Stimulated activated effector memory CD8-positive, alpha-beta T cell treated with anti-CD3 and anti-CD28 coated beads, Interleukin-12 subunit alpha, Interleukin-12 subunit beta, amount 100 ng/mL, for 72 hours (primary cell): ENCODE measurements around the gene ZIC1.

Experiments
- ATAC-seq: fragments of 150-1000 bp; cut with Tn5 transposase; 2 replicates; pipeline ENCODE4 v1.10.0; 2021
- DNase-seq, 2 donors: peaks; one replicate each; pipeline ENCODE4 v3.0.0; 2021 to 2022; ENCODE audit warnings: low spot score in 2 of 2
- H3K27ac Mint-ChIP-seq: one replicate; pipeline ENCODE4 v1.8.0; 2022; ENCODE audit warnings: mild to moderate bottlenecking, mixed read lengths
- H3K36me3 Mint-ChIP-seq: one replicate; pipeline ENCODE4 v1.8.0; 2022; ENCODE audit warnings: mild to moderate bottlenecking, mixed read lengths
- H3K4me1 Mint-ChIP-seq: one replicate; pipeline ENCODE4 v1.8.0; 2022; ENCODE audit warnings: mixed read lengths
- H3K4me3 Mint-ChIP-seq: one replicate; pipeline ENCODE4 v1.8.0; 2022; ENCODE audit warnings: mild to moderate bottlenecking, mixed read lengths
- H3K9me3 Mint-ChIP-seq: one replicate; pipeline ENCODE4 v1.8.0; 2022; ENCODE audit warnings: mixed read lengths

Gene ZIC1

DNA sequence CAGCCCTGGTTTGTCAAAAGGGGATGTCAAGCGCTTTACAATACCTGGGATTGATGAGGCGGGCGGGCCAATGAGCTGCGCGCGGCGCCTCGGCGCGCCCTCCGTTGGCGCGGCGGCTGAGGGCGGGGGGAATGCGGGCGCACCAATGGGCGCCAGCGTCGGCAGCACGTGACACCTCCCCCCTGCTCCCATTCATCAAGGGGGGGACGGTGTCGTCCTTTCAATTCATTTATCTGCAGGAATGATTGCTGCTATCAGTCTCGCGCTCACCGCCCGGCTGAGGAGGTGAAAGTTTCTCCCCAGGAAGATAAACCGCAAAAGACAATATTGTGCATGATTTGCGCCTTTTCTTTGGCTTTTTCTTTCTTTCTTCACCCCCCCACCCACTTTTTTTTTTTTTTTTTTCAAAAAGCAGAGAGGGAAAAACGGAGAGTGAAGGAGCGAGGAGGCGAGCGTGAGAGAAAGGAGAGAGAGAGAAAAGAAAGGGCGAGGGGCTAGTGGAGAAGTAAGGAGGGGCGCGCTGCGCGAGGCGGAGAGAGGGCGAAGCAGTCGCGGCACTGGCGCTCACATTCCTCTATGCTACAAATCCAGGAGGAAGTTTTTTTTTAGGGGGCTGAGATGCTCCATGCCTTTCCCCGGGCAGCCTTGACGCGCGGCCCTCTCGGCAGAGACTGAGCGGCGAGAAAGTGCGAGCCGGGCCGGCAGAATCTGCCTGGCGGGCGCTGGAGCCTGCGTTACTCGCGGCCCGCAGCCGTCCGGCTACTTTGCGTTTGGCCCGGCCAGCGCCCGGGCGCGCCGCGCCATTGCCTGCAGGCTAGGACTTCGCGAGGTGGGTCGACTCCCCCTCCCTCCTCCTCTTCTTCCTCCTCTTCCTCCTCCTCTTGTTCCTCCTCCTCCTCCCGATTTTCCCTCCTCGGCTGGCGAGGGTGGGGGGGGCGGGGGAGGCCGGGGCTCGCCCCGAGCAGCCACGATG lies at the start of gene ZIC1:
Gene ZIC1 (plus strand): TSS at position 223 of the 973 bp plus-strand sequence. CDS start 748 bp downstream, at position 971.
- H3K4me1 Mint-ChIP-seq, result peaks cover 40% of the 10 kb centered on the region
- H3K4me3 Mint-ChIP-seq, result peak within 1 kb of the TSS; percentile 34

DNA sequence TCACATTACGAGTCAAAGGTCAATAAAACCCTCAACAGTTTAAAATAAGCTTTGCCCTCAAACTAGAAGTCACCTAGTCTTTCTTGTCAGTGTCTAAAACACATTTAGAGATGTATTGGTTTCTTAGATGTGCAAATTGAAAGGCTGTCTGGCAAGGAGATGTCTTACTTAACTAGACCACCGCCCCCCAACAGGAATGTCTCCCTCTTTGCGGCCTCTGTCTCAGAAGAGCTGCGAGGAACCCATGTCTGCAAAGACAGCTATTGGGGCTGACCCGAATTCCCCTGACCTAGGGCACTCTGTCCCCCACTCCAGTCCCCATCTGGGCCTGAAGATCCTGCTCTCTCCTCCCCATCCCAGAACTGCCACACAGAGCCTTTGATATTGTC lies 49.1 kb upstream of the ZIC1 start:
- no peaks in the 10 kb centered on the region for H3K36me3 Mint-ChIP-seq
- no peak overlapping the region for H3K4me3 Mint-ChIP-seq

More for the DNA sequence above, at the start of gene ZIC1:
- no peak for DNase-seq
- Mint-ChIP-seq H3K27ac (peak within 1 kb of the TSS; percentile 71), H3K9me3 (peaks cover 14% of the 10 kb centered on the region), H3K36me3 (peaks cover 30% of the 10 kb centered on the region)
- ATAC-seq, result no peak

DNA sequence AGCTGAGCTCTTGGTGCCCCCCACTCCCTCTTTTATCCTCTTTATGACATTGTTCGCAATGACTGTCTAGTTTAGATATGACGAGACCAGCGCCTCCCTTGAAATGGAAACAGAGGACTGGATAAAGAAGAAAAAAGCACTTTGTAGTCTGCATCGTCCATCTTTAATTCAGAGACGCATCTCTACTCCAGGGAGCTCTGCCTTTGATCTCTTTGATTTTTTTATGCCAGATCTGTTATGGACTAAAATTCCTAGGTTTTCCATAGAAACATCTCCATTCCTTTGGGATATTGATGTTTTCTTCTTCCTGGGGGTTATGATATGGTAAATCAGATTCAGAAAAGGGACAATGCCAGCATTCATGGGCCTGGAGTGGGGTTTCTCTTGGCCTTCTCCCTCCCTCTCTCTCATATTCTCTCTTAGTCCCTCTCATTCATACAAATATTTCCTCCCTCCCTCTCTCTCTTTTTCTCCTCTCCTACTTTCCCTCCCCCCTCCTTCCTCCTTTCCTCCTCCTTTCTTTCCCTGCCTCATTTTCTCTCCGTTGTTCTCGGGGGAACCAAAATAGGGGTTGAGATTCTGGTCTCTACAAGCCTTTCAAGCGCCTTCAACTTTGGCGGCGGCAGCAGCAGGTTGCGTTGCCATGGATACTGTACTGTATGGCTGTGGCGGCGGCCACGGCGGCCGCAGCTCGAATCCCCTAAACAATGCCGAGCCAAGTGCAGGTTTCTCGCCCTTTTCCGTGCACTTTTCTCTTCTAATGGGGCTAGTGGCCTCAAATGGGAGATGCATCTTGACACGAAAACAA lies 48.3 kb upstream of the ZIC1 start:
- no peak for DNase-seq
- Mint-ChIP-seq H3K4me3 (no peak overlapping the region), H3K4me1 (no peaks in the 10 kb centered on the region), H3K9me3 (peaks cover 11% of the 10 kb centered on the region), H3K27ac (no peak overlapping the region), H3K36me3 (no peaks in the 10 kb centered on the region)
- ATAC-seq, result no peak

More for the DNA sequence above, 49.1 kb upstream of the ZIC1 start:
- no peaks in the 10 kb centered on the region for H3K4me1 Mint-ChIP-seq
- DNase-seq, result no peak
- H3K9me3 Mint-ChIP-seq, result peaks cover 15% of the 10 kb centered on the region
- no peak for ATAC-seq
- no peak overlapping the region for H3K27ac Mint-ChIP-seq

DNA sequence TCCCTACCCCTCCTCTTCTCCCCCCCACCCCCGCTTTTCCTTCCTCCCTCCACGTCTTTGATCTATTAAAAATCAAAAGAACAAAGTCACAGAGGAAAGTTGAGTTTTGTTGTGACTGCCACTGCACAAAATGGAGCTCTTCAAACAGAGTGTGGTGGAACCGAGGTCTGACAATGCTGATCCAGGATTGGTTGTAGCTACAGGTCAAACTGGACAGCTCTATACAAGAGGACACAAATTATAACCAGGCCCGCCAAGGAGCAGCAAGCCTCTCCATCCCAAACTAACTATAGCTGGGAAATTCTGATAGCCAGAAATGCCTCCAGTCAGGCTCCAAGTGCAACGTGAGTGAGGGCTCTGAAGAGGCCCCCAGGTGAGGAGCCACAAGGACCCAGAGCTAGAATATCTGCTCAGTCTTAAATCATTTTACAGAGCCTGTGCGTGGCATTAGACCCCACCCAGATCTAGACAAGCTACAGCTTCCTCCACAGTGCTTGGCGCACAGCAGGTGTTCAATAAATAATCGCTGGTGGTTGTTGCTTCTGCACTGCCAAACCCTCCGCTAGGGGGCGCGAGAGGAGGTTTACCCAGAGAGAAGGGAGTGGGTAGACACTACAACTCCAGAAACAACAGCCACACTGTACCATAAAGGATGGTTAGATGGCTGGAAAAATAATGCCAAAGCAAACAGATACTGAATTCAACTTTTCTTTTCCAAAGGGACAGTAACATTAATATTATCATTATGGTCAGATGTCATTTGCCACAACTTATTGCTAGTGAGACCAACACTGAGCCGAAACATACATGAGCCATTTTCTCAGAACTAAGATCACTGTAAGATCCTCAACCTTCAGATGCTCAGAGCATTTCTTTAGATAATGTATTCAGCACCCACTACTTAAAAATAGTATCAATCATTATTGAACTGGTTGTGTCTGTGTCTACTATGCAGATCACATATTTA lies 47.4 kb upstream of the ZIC1 start:
- H3K36me3 Mint-ChIP-seq, result no peaks in the 10 kb centered on the region
- DNase-seq, result peak in 1 of 2 donors; percentile 60
- peaks cover 11% of the 10 kb centered on the region for H3K9me3 Mint-ChIP-seq

DNA sequence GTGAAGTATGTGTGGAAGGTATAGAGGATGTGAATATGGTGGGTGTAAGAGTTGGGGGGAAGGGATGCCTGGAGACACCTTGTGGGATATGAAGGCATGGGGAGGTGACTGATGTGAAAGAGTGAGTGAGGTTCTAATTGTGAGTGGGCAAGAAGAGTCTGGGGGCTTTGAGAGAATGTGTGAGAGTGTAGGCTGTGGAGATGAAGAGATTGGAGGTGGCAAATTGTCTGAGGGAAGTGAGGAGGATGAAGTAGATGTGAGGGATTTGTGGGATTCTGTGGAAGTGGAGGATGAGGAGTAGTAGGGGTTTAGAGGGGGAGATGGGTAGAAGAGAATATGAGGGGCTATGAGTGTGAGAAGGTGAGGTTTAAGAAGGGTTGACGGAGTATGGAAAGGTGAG lies 44.4 kb upstream of the ZIC1 start:
- Mint-ChIP-seq H3K36me3 (no peaks in the 10 kb centered on the region), H3K4me1 (no peaks in the 10 kb centered on the region), H3K27ac (no peak overlapping the region), H3K4me3 (no peak overlapping the region), H3K9me3 (peaks cover 8% of the 10 kb centered on the region)
- DNase-seq (no peak), ATAC-seq (no peak)

More for the DNA sequence above, 47.4 kb upstream of the ZIC1 start:
- no peak overlapping the region for H3K27ac Mint-ChIP-seq
- no peaks in the 10 kb centered on the region for H3K4me1 Mint-ChIP-seq
- no peak overlapping the region for H3K4me3 Mint-ChIP-seq
- no peak for ATAC-seq

DNA sequence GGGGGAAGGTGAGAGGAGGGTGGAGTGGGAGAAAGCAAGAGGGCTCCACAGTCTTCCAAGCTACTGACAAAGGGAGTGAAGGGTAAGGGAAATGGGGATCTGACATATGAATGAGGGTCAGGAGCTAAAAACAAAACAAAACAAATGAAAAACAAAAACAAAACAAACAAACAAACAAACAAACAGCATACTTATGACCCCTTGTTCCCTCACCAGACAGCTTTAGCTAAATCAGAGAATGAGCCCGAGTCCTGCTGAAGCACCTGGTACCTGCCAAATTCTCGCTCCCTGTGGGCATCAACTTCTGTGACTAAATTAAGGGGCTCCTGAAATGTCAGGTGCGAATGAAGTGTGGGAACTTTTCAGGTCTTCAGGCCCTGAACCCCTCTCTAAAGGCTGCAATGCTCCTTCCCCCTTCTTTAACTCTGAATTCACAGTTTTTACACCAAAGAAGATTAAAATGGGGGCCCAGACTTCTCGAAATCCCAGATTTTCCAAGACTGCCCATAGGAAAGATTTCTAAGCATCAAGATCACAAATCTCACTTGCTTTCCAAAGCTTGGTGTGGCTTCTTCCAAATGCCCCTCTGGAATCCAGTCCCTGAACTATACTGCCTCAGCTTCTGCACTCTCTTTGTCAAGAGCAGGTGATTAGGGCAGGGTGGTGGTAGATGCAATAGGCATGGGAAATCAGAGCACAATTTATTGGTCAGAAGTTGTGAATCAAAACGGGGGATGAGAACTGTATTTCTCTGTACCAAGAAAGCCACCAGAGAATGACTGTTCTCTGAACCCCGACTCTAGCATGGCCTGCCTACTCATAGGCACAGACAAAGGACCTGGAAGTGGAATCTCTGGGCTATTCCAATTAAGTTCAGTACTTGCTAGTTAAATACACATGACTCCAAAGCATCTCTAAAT lies 43.7 kb upstream of the ZIC1 start:
- Mint-ChIP-seq H3K4me3 (no peak overlapping the region), H3K27ac (no peak overlapping the region), H3K4me1 (no peaks in the 10 kb centered on the region), H3K36me3 (no peaks in the 10 kb centered on the region), H3K9me3 (peaks cover 8% of the 10 kb centered on the region)
- ATAC-seq, result no peak
- DNase-seq, result no peak

DNA sequence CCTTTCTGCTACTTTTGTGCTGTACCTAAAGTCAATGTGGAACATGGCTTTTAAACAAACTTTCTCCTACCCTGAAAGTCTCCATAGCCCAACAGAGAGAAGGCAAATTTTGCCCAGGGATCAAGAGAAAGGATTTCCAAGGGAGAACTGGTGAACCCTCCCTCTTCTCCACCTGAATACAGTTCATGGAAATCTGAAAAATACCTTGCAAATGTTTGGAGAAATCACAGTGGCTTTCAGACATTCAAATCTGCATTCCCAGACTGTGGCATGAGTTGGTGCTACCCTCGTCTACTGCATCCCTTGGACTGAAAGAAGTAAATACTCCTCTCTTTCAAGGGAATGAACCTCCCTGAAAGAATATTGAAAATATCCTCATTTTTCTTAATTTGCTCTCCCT lies 41.5 kb upstream of the ZIC1 start:
- Mint-ChIP-seq H3K4me3 (no peak overlapping the region), H3K27ac (no peak overlapping the region), H3K9me3 (peaks cover 8% of the 10 kb centered on the region), H3K4me1 (no peaks in the 10 kb centered on the region), H3K36me3 (no peaks in the 10 kb centered on the region)
- no peak for ATAC-seq
- DNase-seq, result no peak

DNA sequence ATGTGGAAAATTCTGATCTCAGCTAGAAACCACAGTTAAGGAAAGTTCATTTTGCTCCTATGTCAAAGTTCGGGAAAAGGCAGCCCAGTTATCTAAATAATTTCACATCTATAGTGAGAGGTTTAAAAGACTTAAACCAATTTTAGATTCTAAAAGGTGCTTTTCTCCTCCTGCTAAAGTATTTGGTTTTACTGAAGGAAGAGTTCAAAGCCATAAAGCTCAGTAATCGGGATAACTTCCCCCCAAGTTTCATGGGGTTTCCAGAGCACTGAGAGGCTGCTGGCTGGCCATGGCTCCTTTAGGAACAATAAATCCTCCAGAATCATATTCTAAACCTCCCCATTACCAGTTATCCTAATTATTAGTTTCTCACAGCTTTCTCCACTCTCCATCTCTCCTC lies 41.0 kb upstream of the ZIC1 start:
- DNase-seq (no peak), ATAC-seq (no peak)
- no peak overlapping the region for H3K27ac Mint-ChIP-seq
- no peaks in the 10 kb centered on the region for H3K4me1 Mint-ChIP-seq
- no peaks in the 10 kb centered on the region for H3K36me3 Mint-ChIP-seq
- H3K4me3 Mint-ChIP-seq, result no peak overlapping the region
- H3K9me3 Mint-ChIP-seq, result peaks cover 8% of the 10 kb centered on the region

DNA sequence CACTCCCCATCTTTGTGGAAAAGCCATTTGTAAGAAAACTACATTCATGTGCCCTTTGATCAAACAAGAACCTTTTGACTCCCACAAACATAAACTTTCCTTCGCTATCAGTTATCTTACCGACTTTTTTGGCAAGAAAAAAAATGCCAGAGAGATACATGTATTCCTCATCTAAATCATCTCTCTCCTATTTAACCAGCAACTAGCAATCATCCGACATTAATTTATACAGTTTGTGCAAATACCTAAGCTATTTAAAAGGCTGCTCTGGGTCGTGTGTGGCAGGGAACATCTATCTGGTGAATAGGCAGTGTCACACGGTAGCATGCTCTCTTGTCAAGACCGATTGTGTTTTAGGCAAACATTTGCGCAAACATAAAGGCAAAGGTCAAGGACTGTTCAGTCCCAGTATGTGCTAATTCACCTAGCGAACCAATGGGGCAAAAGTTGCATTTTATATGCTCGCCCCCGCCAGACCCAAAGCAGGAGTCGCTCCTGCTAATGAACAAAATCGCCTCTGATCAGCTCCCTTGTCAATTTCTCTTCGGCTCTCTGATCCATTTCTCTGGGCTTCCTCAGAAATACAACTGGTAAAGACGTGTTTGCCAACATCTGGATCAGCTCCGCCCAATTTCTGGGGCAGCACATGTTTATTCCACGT lies 40.5 kb upstream of the ZIC1 start:
- no peak overlapping the region for H3K27ac Mint-ChIP-seq
- H3K9me3 Mint-ChIP-seq, result peaks cover 8% of the 10 kb centered on the region
- no peak overlapping the region for H3K4me3 Mint-ChIP-seq
- H3K36me3 Mint-ChIP-seq, result no peaks in the 10 kb centered on the region
- no peak for DNase-seq
- no peaks in the 10 kb centered on the region for H3K4me1 Mint-ChIP-seq
- no peak for ATAC-seq

DNA sequence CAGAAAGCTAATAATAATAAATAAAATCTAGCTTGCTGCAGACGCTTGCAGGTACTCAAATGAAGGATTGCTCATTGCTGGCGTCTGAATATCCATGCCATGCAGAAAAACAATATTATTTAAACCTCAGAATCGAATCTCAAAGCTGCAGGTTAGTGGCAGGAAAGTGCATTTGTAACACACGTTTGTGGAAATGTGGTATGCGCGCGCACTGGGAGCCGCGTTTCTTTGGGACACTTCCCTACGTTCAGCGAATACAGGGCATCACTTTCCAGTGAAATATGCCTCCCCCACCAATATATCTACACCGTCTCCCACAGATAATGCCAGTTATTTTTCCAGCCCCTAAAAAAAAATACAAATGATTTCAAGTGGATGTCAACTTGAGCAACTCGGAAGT lies 39.9 kb upstream of the ZIC1 start:
- ATAC-seq, result no peak
- H3K4me3 Mint-ChIP-seq, result no peak overlapping the region
- no peaks in the 10 kb centered on the region for H3K4me1 Mint-ChIP-seq
- DNase-seq, result no peak
- peaks cover 8% of the 10 kb centered on the region for H3K9me3 Mint-ChIP-seq
- H3K36me3 Mint-ChIP-seq, result no peaks in the 10 kb centered on the region
- no peak overlapping the region for H3K27ac Mint-ChIP-seq

DNA sequence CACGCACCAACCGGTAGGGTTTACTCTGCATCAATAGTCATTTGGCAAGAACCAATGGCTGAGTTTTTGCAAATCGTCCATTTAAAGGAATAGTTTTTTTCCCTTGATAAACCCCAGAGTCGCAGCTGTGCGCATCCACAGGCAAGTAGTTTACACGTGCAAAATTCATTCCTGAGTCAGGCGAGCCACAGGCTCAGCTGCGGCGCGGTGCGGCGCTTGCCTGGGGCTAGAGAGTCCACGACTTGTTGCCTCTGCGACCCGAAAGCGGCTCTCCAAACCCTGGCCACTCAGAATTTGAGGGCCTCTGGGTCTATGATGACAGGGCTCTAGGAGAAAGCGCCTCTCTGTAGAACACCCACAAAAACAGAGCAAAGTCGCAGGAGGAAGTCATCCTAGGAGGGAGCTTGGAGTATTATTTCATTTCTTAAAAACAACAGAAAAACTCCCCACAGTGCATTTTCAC lies 39.5 kb upstream of the ZIC1 start:
- Mint-ChIP-seq H3K27ac (no peak overlapping the region), H3K4me1 (no peaks in the 10 kb centered on the region), H3K4me3 (no peak overlapping the region), H3K9me3 (peaks cover 4% of the 10 kb centered on the region), H3K36me3 (no peaks in the 10 kb centered on the region)
- DNase-seq (no peak), ATAC-seq (no peak)

DNA sequence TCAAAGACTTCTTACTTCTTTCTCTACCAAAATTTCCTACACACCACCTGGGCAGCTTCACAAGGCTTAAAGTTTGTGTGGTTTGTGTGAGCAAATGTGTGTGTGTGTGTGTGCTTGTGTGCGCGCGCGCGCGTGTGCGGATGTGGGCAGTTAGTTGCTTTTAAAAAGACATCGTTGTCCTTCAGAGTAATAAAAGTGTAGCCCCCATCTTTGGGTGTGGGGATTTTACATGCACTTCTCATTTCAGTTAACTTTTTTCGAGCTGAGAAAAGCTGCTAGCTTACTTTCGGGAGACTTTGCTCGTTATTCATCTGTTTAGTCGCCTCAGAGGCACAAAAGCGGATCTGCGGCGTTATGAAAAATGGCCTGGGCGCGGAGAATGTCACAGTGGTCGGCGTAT lies 38.8 kb upstream of the ZIC1 start:
- H3K9me3 Mint-ChIP-seq, result peaks cover 2% of the 10 kb centered on the region

DNA sequence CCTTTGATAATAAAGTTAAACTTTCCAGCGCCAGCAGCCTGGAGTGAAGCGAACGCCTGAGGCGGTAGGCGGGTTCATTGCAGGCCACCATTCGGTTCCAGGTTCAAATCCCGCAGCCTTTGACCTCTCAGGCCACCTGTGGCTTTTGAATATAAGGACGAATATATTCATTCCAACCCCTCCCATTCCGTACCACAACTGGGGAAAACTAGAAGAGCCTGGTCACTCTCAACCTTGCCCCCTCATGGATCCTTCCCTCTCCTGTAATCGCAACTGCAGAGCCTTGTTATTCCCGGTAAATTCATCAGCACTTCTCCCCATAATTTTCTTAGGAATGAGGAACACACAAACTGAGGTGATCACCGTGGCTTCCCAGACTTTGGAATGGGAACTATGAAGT lies 38.0 kb upstream of the ZIC1 start:
- H3K9me3 Mint-ChIP-seq, result peaks cover 2% of the 10 kb centered on the region
- DNase-seq (no peak), ATAC-seq (no peak)
- no peaks in the 10 kb centered on the region for H3K4me1 Mint-ChIP-seq
- no peak overlapping the region for H3K4me3 Mint-ChIP-seq
- H3K36me3 Mint-ChIP-seq, result no peaks in the 10 kb centered on the region
- no peak overlapping the region for H3K27ac Mint-ChIP-seq

More for the DNA sequence above, 38.8 kb upstream of the ZIC1 start:
- Mint-ChIP-seq H3K4me3 (no peak overlapping the region), H3K36me3 (no peaks in the 10 kb centered on the region), H3K27ac (no peak overlapping the region), H3K4me1 (no peaks in the 10 kb centered on the region)
- DNase-seq (no peak), ATAC-seq (no peak)
